K562 (cell line): ENCODE measurements around the gene G6PC3. TPM values are rescaled to one million over a fixed set of nuclear protein-coding genes. Genes with fewer than 3 reads are reported as not detected.
A peak's percentile ranks its signal among the peaks of the same experiment; 100 is the strongest.

Experiments
- ATAC-seq: fragments of 200-7000 bp; cut with Tn5 transposase; 3 replicates; pipeline ENCODE4 v1.9.1; 2020; ENCODE audit warnings: moderate library complexity
- BruUV-seq: library from RNA; stranded (reverse); fragments of 400-500 nt; replicated peaks from 2 replicates; lab custom pipeline; 2021; lab: Mats Ljungman, UMichigan
- CTCF ChIA-PET: fragments of 300-600 bp; formaldehyde crosslinking; extraction: SDS; loops from one replicate; lab custom pipeline; 2021; ENCODE audit warnings: low intra/inter-chr PET ratio; lab: Yijun Ruan, JAX
- POLR2A ChIA-PET: fragments of 300-600, 350-650 bp; sonication (Branson Sonifier 250); formaldehyde crosslinking; extraction: SDS; loops from one replicate; lab custom pipeline; 2021; ENCODE audit warnings: antibody characterized with exemption, inconsistent platforms; lab: Yijun Ruan, JAX
- DNase-seq, 4 experiments: peaks; one replicate each; pipeline versions ENCODE4 v3.0.0 to v3.0.0-alpha.2; 2011 to 2018; ENCODE audit warnings: low spot score in 3 of 4, mixed read lengths in 3 of 4; ENCODE audit errors: extremely low read depth in 1 of 4
- FAIRE-seq: peaks from 2 replicates; lab custom pipeline; 2011; peaks lifted over from hg19 to GRCh38; lab: Jason Lieb, UNC
- H2AFZ ChIP-seq: 2 replicates; pipeline ENCODE4 v1.6.0; 2011; ENCODE audit warnings: low read depth, low read length, control low read depth, inconsistent platforms
- H3K27ac ChIP-seq: fragments of 200-600 bp; 3 replicates; pipeline ENCODE4 v1.8.0; 2011; ENCODE audit warnings: low read depth, mild to moderate bottlenecking, control low read depth, inconsistent platforms, low read length, moderate library complexity, mixed read lengths; ENCODE audit errors: extremely low read depth
- H3K27me3 ChIP-seq, 2 experiments: fragments of 300-600 bp in 1 of 2; 2 replicates in 1 of 2; 3 replicates in 1 of 2; pipeline versions ENCODE4 v1.6.0 to v1.8.0; 2011; ENCODE audit warnings: inconsistent platforms in 2 of 2, low read length in 2 of 2, mild to moderate bottlenecking in 1 of 2, mixed read lengths in 1 of 2, moderate library complexity in 1 of 2; ENCODE audit not compliant: control insufficient read depth in 2 of 2, insufficient read depth in 2 of 2
- H3K36me3 ChIP-seq: fragments of 300-600 bp; 3 replicates; pipeline ENCODE4 v1.8.0; 2011; ENCODE audit warnings: mild to moderate bottlenecking, low read length, inconsistent platforms; ENCODE audit not compliant: control insufficient read depth, insufficient read depth
- H3K4me1 ChIP-seq, 2 experiments: fragments of 200-600 bp in 1 of 2; replicated peaks in 1 of 2; 2 replicates in 1 of 2; 3 replicates in 1 of 2; pipeline versions ENCODE4 v1.5.1 to v1.8.0; 2011; ENCODE audit warnings: inconsistent platforms in 2 of 2, low read length in 2 of 2, mild to moderate bottlenecking in 1 of 2, mixed read lengths in 1 of 2, moderate library complexity in 1 of 2; ENCODE audit not compliant: control insufficient read depth in 2 of 2, insufficient read depth in 2 of 2
- H3K4me2 ChIP-seq: 2 replicates; pipeline ENCODE4 v1.6.1; 2011; ENCODE audit warnings: low read length, control low read depth, inconsistent platforms, mixed read lengths; ENCODE audit not compliant: insufficient read depth
- H3K4me3 ChIP-seq: fragments of 200-600 bp; sonication (generic), shearing (Covaris generic); 2 replicates; pipeline ENCODE4 v1.5.1; 2016; ENCODE audit warnings: control low read depth, inconsistent platforms
- H3K79me2 ChIP-seq: fragments of 200-600 bp; 3 replicates; pipeline ENCODE4 v1.8.0; 2011; ENCODE audit warnings: low read length, inconsistent platforms; ENCODE audit not compliant: control insufficient read depth, insufficient read depth
- H3K9ac ChIP-seq, 2 experiments: 2 replicates each; pipeline versions ENCODE4 v1.6.0 to v1.6.1; 2011; ENCODE audit warnings: low read depth in 2 of 2, low read length in 2 of 2, control low read depth in 1 of 2, inconsistent platforms in 1 of 2, mild to moderate bottlenecking in 1 of 2, mixed read lengths in 1 of 2; ENCODE audit not compliant: insufficient read depth in 1 of 2
- H3K9me1 ChIP-seq: one replicate; pipeline ENCODE4 v1.6.0; 2011; ENCODE audit warnings: inconsistent platforms, mild to moderate bottlenecking, low read length, moderate library complexity; ENCODE audit not compliant: control insufficient read depth, insufficient read depth
- H3K9me3 ChIP-seq: replicated peaks from 2 replicates; pipeline ENCODE4 v1.5.1; 2011; ENCODE audit warnings: low read depth, low read length, inconsistent platforms; ENCODE audit not compliant: control insufficient read depth, insufficient read depth
- H4K20me1 ChIP-seq: replicated peaks from 2 replicates; pipeline ENCODE4 v1.6.1; 2011; ENCODE audit warnings: low read length, inconsistent platforms, mixed read lengths; ENCODE audit not compliant: control insufficient read depth, insufficient read depth
- ARHGAP35 ChIP-seq: fragments of 450-650 bp; IDR thresholded peaks from 2 replicates; pipeline ENCODE4 v1.6.1; 2018; ENCODE audit not compliant: partially characterized antibody
- ATF2 ChIP-seq: sonication (generic); formaldehyde crosslinking; IDR thresholded peaks from 2 replicates; pipeline ENCODE4 v1.8.1; 2022; ENCODE audit warnings: missing genetic modification reagents
- FOXK2 ChIP-seq, 2 experiments: fragments of 450-650 bp; IDR thresholded peaks in 1 of 2; conservative IDR thresholded peaks in 1 of 2; 2 replicates each; pipeline ENCODE4 v1.6.1; 2016; ENCODE audit warnings: low read depth in 2 of 2, mild to moderate bottlenecking in 1 of 2
- JUNB ChIP-seq: fragments of 450-650 bp; formaldehyde crosslinking; conservative IDR thresholded peaks from 2 replicates; pipeline ENCODE4 v1.4.0; 2020; ENCODE audit warnings: mild to moderate bottlenecking
- KDM1A ChIP-seq, 2 experiments: fragments of 450-650 bp; IDR thresholded peaks; 2 replicates each; pipeline ENCODE4 v1.6.1; 2016; ENCODE audit warnings: mild to moderate bottlenecking in 2 of 2
- KDM5B ChIP-seq: fragments of 200-600 bp; sonication (generic); IDR thresholded peaks from 2 replicates; pipeline ENCODE4 v1.6.1; 2012; ENCODE audit warnings: low read depth, mild to moderate bottlenecking, moderate library complexity, low read length, control low read depth, inconsistent platforms; ENCODE audit not compliant: insufficient replicate concordance
- KLF16 ChIP-seq: IDR thresholded peaks from 2 replicates; pipeline ENCODE4 v1.6.1; 2016; ENCODE audit warnings: antibody characterized with exemption
- MCM2 ChIP-seq: fragments of 450-650 bp; IDR thresholded peaks from 2 replicates; pipeline ENCODE4 v1.6.1; 2017; ENCODE audit warnings: low read depth, mild to moderate bottlenecking
- MCM7 ChIP-seq, 2 experiments: fragments of 450-650 bp; IDR thresholded peaks; 2 replicates each; pipeline ENCODE4 v1.6.1; 2016 to 2018
- POLR2B ChIP-seq: fragments of 450-650 bp; IDR thresholded peaks from 2 replicates; pipeline ENCODE4 v1.6.1; 2018; ENCODE audit warnings: low read depth; ENCODE audit not compliant: partially characterized antibody
- REST ChIP-seq, 2 experiments: fragments of 450-650 bp; formaldehyde crosslinking in 1 of 2; IDR thresholded peaks; 2 replicates each; pipeline versions ENCODE4 v1.4.0 to v1.6.1; 2014 to 2020; ENCODE audit warnings: mild to moderate bottlenecking in 2 of 2, borderline replicate concordance in 1 of 2, low read depth in 1 of 2
- SIN3A ChIP-seq, 2 experiments: fragments of 150-350 bp in 1 of 2; IDR thresholded peaks; 2 replicates each; pipeline ENCODE4 v1.6.1; 2011 to 2016; ENCODE audit warnings: borderline replicate concordance in 2 of 2, low read depth in 2 of 2, low read length in 2 of 2, mild to moderate bottlenecking in 2 of 2, moderate library complexity in 2 of 2; ENCODE audit not compliant: control insufficient read depth in 1 of 2
- ZEB2 ChIP-seq: fragments of 450-650 bp; IDR thresholded peaks from 2 replicates; pipeline ENCODE4 v1.6.1; 2016
- ZNF134 ChIP-seq: fragments of 250-450 bp; sonication (Bioruptor Pico); conservative IDR thresholded peaks from 2 replicates; pipeline ENCODE4 v1.4.0; 2020
- ZNF79 ChIP-seq: fragments of 250-450 bp; sonication (Bioruptor Pico); IDR thresholded peaks from 2 replicates; pipeline ENCODE4 v1.4.0; 2020; ENCODE audit warnings: low read depth, mild to moderate bottlenecking, moderate library complexity
- WGBS: fragments of 100-300 bp; shearing (Covaris generic); methylation state at CpG from one replicate; pipeline ENCODE4 v1.1.6; 2016; ENCODE audit warnings: low coverage, mixed read lengths; ENCODE audit not compliant: insufficient coverage; ENCODE audit errors: missing lambda C conversion rate; 5-methylcytosine and 5-hydroxymethylcytosine counted together
- in situ Hi-C: fragments of 300-500 bp; cut with MboI; formaldehyde crosslinking; loops from 4 replicates; pipeline ENCODE4 v1.15.0; 2018; ENCODE audit warnings: inconsistent platforms, mixed read lengths
- intact Hi-C: fragments of 100-400 bp; cut with micrococcal nuclease; formaldehyde crosslinking; loops from 2 replicates; pipeline ENCODE4 v1.14.2; 2022
- polyA plus RNA-seq, 8 experiments: library from polyadenylated mRNA; depleted of rRNA in 4 of 8; stranded (reverse) in 5 of 8; unstranded in 3 of 8; fragments of >200 nt; fragmentation: Nextera tagmentation in 2 of 8; fragmentation: Illumina TruSeq in 1 of 8; extraction: Ambion mirVana in 2 of 8; extraction: Trizol in 1 of 8; gene quantifications; 2 replicates each; pipeline versions ENCODE4 v1.2.1 to v1.2.3, GENCODE V29; 2011 to 2014; ENCODE audit warnings: inconsistent platforms in 1 of 8, missing spikeins in 1 of 8
- total RNA-seq, 7 experiments: library from RNA; depleted of rRNA in 6 of 7; stranded (reverse); fragments of >200 nt in 6 of 7; fragmentation: Illumina TruSeq in 2 of 7; extraction: Trizol in 2 of 7; gene quantifications; 2 replicates each; pipeline versions ENCODE4 v1.2.1 to v1.2.3, GENCODE V29; 2011 to 2021; ENCODE audit warnings: low replicate concordance in 1 of 7

Gene G6PC3
- total and polyA plus RNA-seq, 9 of the 15 experiments (the other 6 are each of a cell fraction or from before 2014, with no cell fraction given) = 10.4 to 57.8 (median 31.1) TPM

- H3K36me3 ChIP-seq = peaks cover 38% of the 10 kb centered on the region; the same call in 2 of the 3 replicates
- in situ Hi-C loops = no loop called here
- 90% methylated on average over 9 of the region's 9 CpGs for WGBS
- no peaks in the 10 kb centered on the region for H3K27me3 ChIP-seq
- H3K4me1 ChIP-seq = peaks cover 5 to 28% of the 10 kb centered on the region in 2 experiments; a peak in 4 of 5 replicates
- no peak overlapping the region for H3K4me3 ChIP-seq
- CTCF ChIA-PET = no interaction called here
- intact Hi-C loops = no loop called here
- FAIRE-seq (no peak), ATAC-seq (no peak), DNase-seq (no peak)
- POLR2A ChIA-PET = interaction anchor here (0.6 to 1.3 kb wide), 3 partner anchors 8 to 12 kb away, joined by 3 to 4 read pairs (median 3); no protein-coding TSS in a partner anchor
- H2AFZ ChIP-seq = no peak overlapping the region
- H3K9me1 ChIP-seq = no peaks in the 10 kb centered on the region
- no peaks in the 10 kb centered on the region for H4K20me1 ChIP-seq
- no peak for TF ChIP-seq REST (IDR thresholded peaks at IDR 0.05; ENCODE audit: borderline replicate concordance)
- no peak for TF ChIP-seq REST (CRISPR knock-in tag; IDR thresholded peaks at IDR 0.05; ENCODE audit: low read depth)
- no peak for TF ChIP-seq ATF2 (CRISPR knock-in tag)
- TF ChIP-seq JUNB = no peak
- TF ChIP-seq FOXK2 (conservative IDR thresholded peaks at IDR 0.05 in 1 of 2, IDR thresholded peaks at IDR 0.05 in 1 of 2; ENCODE audit: low read depth in 2 of 2) = no peak
- TF ChIP-seq ZNF134 (CRISPR knock-in tag) = no peak
- no peak for TF ChIP-seq MCM2
- no peak for TF ChIP-seq SIN3A (IDR thresholded peaks at IDR 0.05; ENCODE audit: borderline replicate concordance in 2 of 2, control insufficient read depth in 1 of 2, low read depth in 2 of 2, low read length in 2 of 2)
- TF ChIP-seq ARHGAP35 = no peak
- no peak for TF ChIP-seq MCM7 (IDR thresholded peaks at IDR 0.05)
- TF ChIP-seq POLR2B = no peak
- TF ChIP-seq ZEB2 = no peak
- no peak for TF ChIP-seq KDM1A (IDR thresholded peaks at IDR 0.05)
- TF ChIP-seq KLF16 = no peak
- no peak for TF ChIP-seq KDM5B
- TF ChIP-seq ZNF79 (CRISPR knock-in tag) = no peak
- no peaks in the 10 kb centered on the region for H3K9me3 ChIP-seq
- H3K79me2 ChIP-seq = peaks cover 25% of the 10 kb centered on the region
- H3K27ac ChIP-seq = no peak overlapping the region
- peak overlapping the region in 1 of 2 experiments; percentile 37; a peak in 1 of 4 replicates for H3K9ac ChIP-seq
- BruUV-seq = no TSS peak
- H3K4me2 ChIP-seq = no peak overlapping the region
Measured at GRCh38 chr17:44074911-44075285, 4.4 kb downstream of the G6PC3 start.
